D721Med (cell line): ENCODE data around the gene ZFP36.

Source experiments
- DNase-seq: peaks from one replicate; pipeline ENCODE4 v3.0.0; 2011; ENCODE audit warnings: low spot score; ENCODE audit not compliant: insufficient read length
- FAIRE-seq: peaks from 2 replicates; lab custom pipeline; 2011; peaks lifted over from hg19 to GRCh38; lab: Jason Lieb, UNC
- CTCF ChIP-seq: IDR thresholded peaks from 2 replicates; pipeline ENCODE4 v1.5.1; 2012; ENCODE audit warnings: mild to moderate bottlenecking, control low read depth; ENCODE audit not compliant: insufficient read depth; ENCODE audit errors: missing control alignments

Gene ZFP36

DNA sequence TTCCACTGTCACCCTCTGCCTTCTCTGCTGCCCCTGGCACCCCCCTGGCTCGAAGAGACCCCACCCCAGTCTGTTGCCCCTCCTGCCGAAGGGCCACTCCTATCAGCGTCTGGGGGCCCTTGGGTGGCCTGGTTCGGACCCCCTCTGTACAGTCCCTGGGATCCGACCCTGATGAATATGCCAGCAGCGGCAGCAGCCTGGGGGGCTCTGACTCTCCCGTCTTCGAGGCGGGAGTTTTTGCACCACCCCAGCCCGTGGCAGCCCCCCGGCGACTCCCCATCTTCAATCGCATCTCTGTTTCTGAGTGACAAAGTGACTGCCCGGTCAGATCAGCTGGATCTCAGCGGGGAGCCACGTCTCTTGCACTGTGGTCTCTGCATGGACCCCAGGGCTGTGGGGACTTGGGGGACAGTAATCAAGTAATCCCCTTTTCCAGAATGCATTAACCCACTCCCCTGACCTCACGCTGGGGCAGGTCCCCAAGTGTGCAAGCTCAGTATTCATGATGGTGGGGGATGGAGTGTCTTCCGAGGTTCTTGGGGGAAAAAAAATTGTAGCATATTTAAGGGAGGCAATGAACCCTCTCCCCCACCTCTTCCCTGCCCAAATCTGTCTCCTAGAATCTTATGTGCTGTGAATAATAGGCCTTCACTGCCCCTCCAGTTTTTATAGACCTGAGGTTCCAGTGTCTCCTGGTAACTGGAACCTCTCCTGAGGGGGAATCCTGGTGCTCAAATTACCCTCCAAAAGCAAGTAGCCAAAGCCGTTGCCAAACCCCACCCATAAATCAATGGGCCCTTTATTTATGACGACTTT lies 2.0 kb downstream of the ZFP36 start:
- TF ChIP-seq CTCF: no peak
- DNase-seq (no peak), FAIRE-seq (no peak)

- TF ChIP-seq CTCF: no peak
- DNase-seq (no peak), FAIRE-seq (no peak)
These were observed 2.8 kb downstream of the ZFP36 start for GRCh38 chr19:39409208-39410016.

DNA sequence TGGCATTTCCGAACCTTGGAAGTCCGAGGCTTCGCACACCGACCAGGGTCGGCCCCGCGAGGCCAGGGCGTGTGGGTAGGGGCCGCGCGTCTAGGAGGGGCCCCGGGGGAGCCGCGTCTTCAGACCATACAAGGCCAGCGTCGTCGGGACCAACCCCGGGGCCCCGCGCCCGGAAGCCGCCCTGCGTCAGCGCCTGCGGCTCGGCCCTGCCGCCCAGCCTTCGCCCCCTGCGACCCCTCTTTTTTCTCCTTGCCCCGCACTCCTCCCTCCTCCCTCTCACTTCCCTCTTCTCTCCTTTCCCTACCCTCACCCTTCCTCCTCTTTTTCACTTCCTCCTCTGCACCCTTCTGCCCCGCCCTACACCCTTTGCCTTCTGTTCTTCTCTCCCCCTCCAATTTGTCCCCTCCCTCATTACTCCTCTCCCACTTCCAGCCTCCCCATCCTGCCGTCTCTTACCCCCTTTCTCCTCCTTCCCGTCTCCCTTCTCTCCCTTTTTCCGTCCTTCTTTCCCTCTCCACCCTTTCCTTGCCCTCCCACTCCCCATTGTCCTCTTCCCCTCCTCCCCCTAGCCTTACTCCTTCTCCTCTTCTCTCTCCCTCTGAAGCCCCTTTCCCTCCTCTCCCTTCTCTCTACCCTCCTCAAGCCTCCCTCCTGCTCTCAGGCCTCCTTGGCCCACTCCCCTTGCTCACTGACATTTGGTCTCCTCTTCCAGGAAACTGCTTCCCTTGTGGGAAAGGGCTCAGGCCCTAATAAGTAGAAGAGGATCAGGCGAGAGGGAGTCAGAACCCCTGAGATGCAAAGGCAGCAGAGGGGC lies 3.6 kb downstream of the ZFP36 start:
- no peak for DNase-seq
- no peak for FAIRE-seq
- TF ChIP-seq CTCF: no peak

- FAIRE-seq (no peak), DNase-seq (no peak)
- no peak for TF ChIP-seq CTCF
These were observed 4.1 kb downstream of the ZFP36 start for GRCh38 chr19:39410831-39411080.

- no peak for TF ChIP-seq CTCF
- DNase-seq (no peak), FAIRE-seq (no peak)
These were observed 4.6 kb downstream of the ZFP36 start for GRCh38 chr19:39411081-39411831.

DNA sequence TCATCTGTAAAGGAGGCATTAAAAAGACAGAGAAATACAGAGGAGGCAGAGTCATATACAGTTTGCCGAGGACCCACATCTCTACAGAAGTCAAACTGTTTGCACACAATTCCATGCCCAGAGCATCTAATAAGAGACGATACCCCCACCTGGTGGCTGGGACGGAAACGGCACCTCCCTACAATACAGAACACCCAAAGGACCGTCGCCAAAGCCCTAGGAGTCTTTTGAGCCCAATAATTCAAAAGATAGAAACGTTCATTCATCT lies 5.1 kb downstream of the ZFP36 start:
- peak; percentile 89 for TF ChIP-seq CTCF
- DNase-seq (no peak), FAIRE-seq (no peak)
